ENCODE measurements around the gene LRRN2.

LRRN2 gene

GRCh38 chr1:204578867-204579664, 106.5 kb downstream of the LRRN2 start:
- TF ChIP-seq CREB1 (IDR thresholded peaks at IDR 0.05; ENCODE audit: low read depth): no peak
- no peak for TF ChIP-seq MAX (IDR thresholded peaks at IDR 0.05)
- no peak for TF ChIP-seq FOXM1 (IDR thresholded peaks at IDR 0.05; ENCODE audit: borderline replicate concordance, low read depth)
- no peak for TF ChIP-seq ZBTB7A (IDR thresholded peaks at IDR 0.05; ENCODE audit: low read depth)
- no peak for TF ChIP-seq TEAD4 (IDR thresholded peaks at IDR 0.05)
- no peak for TF ChIP-seq YY1 (IDR thresholded peaks at IDR 0.05; ENCODE audit: low read depth)
- TF ChIP-seq TAF1 (IDR thresholded peaks at IDR 0.05; ENCODE audit: low read depth): no peak
- no peak for TF ChIP-seq EP300 (IDR thresholded peaks at IDR 0.05; ENCODE audit: borderline replicate concordance)
- TF ChIP-seq TCF12 (IDR thresholded peaks at IDR 0.05; ENCODE audit: low read depth): no peak
- TF ChIP-seq RAD21 (IDR thresholded peaks at IDR 0.05; ENCODE audit: low read depth): no peak
- TF ChIP-seq USF1 (IDR thresholded peaks at IDR 0.05): no peak

- TF ChIP-seq ZBTB7A (IDR thresholded peaks at IDR 0.05; ENCODE audit: low read depth) (no peak), NFIC (IDR thresholded peaks at IDR 0.05) (no peak), TEAD4 (IDR thresholded peaks at IDR 0.05) (no peak), RAD21 (IDR thresholded peaks at IDR 0.05; ENCODE audit: low read depth) (no peak), TCF12 (IDR thresholded peaks at IDR 0.05; ENCODE audit: low read depth) (no peak), MAX (IDR thresholded peaks at IDR 0.05) (no peak), CREB1 (IDR thresholded peaks at IDR 0.05; ENCODE audit: low read depth) (no peak), EP300 (IDR thresholded peaks at IDR 0.05; ENCODE audit: borderline replicate concordance) (no peak), FOXM1 (IDR thresholded peaks at IDR 0.05; ENCODE audit: borderline replicate concordance, low read depth) (no peak), YY1 (IDR thresholded peaks at IDR 0.05; ENCODE audit: low read depth) (no peak), CEBPB (IDR thresholded peaks at IDR 0.05) (no peak), USF1 (IDR thresholded peaks at IDR 0.05) (no peak), EGR1 (IDR thresholded peaks at IDR 0.05) (no peak)
- TF ChIP-seq, protein P1, sequence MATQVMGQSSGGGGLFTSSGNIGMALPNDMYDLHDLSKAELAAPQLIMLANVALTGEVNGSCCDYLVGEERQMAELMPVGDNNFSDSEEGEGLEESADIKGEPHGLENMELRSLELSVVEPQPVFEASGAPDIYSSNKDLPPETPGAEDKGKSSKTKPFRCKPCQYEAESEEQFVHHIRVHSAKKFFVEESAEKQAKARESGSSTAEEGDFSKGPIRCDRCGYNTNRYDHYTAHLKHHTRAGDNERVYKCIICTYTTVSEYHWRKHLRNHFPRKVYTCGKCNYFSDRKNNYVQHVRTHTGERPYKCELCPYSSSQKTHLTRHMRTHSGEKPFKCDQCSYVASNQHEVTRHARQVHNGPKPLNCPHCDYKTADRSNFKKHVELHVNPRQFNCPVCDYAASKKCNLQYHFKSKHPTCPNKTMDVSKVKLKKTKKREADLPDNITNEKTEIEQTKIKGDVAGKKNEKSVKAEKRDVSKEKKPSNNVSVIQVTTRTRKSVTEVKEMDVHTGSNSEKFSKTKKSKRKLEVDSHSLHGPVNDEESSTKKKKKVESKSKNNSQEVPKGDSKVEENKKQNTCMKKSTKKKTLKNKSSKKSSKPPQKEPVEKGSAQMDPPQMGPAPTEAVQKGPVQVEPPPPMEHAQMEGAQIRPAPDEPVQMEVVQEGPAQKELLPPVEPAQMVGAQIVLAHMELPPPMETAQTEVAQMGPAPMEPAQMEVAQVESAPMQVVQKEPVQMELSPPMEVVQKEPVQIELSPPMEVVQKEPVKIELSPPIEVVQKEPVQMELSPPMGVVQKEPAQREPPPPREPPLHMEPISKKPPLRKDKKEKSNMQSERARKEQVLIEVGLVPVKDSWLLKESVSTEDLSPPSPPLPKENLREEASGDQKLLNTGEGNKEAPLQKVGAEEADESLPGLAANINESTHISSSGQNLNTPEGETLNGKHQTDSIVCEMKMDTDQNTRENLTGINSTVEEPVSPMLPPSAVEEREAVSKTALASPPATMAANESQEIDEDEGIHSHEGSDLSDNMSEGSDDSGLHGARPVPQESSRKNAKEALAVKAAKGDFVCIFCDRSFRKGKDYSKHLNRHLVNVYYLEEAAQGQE (IDR thresholded peaks at IDR 0.05; ENCODE audit: low read depth): no peak
Measured at GRCh38 chr1:204577794-204578478, 107.6 kb downstream of the LRRN2 start.

- no peak for TF ChIP-seq NFIC (IDR thresholded peaks at IDR 0.05)
- no peak for TF ChIP-seq TEAD4 (IDR thresholded peaks at IDR 0.05)
- no peak for TF ChIP-seq TCF12 (IDR thresholded peaks at IDR 0.05; ENCODE audit: low read depth)
- TF ChIP-seq, protein P1 (IDR thresholded peaks at IDR 0.05; ENCODE audit: low read depth): no peak
- TF ChIP-seq CREB1 (IDR thresholded peaks at IDR 0.05; ENCODE audit: low read depth): no peak
- no peak for TF ChIP-seq EGR1 (IDR thresholded peaks at IDR 0.05)
- TF ChIP-seq YY1 (IDR thresholded peaks at IDR 0.05; ENCODE audit: low read depth): no peak
- no peak for TF ChIP-seq FOXM1 (IDR thresholded peaks at IDR 0.05; ENCODE audit: borderline replicate concordance, low read depth)
- no peak for TF ChIP-seq RAD21 (IDR thresholded peaks at IDR 0.05; ENCODE audit: low read depth)
Measured at GRCh38 chr1:204576422-204576821, 109.1 kb downstream of the LRRN2 start.

- TF ChIP-seq MAX (IDR thresholded peaks at IDR 0.05): no peak
- TF ChIP-seq EGR1 (IDR thresholded peaks at IDR 0.05): no peak
- no peak for TF ChIP-seq NFIC (IDR thresholded peaks at IDR 0.05)
Measured at GRCh38 chr1:204575221-204576190, 110.0 kb downstream of the LRRN2 start.

GRCh38 chr1:204574865-204575163, 110.7 kb downstream of the LRRN2 start:
- TF ChIP-seq, protein P1 (IDR thresholded peaks at IDR 0.05; ENCODE audit: low read depth): no peak
- TF ChIP-seq ZBTB7A (IDR thresholded peaks at IDR 0.05; ENCODE audit: low read depth) (no peak), FOXM1 (IDR thresholded peaks at IDR 0.05; ENCODE audit: borderline replicate concordance, low read depth) (no peak), CEBPB (IDR thresholded peaks at IDR 0.05) (no peak), TAF1 (IDR thresholded peaks at IDR 0.05; ENCODE audit: low read depth) (no peak), YY1 (IDR thresholded peaks at IDR 0.05; ENCODE audit: low read depth) (no peak), RAD21 (IDR thresholded peaks at IDR 0.05; ENCODE audit: low read depth) (no peak), USF1 (IDR thresholded peaks at IDR 0.05) (no peak), CREB1 (IDR thresholded peaks at IDR 0.05; ENCODE audit: low read depth) (no peak), EP300 (IDR thresholded peaks at IDR 0.05; ENCODE audit: borderline replicate concordance) (no peak), NFIC (IDR thresholded peaks at IDR 0.05) (no peak)

Data from Ishikawa (cell line).